Stimulated activated CD4-positive, alpha-beta T cell treated with anti-CD3 and anti-CD28 coated beads, Interleukin-1b, Interleukin-23, amount 100 ng/mL, for 4 hours (primary cell): Measurements from ENCODE around the gene TOM1.
A peak's percentile ranks its signal among the peaks of the same experiment; 100 is the strongest.

Experiments used
- DNase-seq, 2 donors: peaks; one replicate each; pipeline ENCODE4 v3.0.0-alpha.2; 2020; ENCODE audit warnings: low read depth in 2 of 2

Gene TOM1

DNA sequence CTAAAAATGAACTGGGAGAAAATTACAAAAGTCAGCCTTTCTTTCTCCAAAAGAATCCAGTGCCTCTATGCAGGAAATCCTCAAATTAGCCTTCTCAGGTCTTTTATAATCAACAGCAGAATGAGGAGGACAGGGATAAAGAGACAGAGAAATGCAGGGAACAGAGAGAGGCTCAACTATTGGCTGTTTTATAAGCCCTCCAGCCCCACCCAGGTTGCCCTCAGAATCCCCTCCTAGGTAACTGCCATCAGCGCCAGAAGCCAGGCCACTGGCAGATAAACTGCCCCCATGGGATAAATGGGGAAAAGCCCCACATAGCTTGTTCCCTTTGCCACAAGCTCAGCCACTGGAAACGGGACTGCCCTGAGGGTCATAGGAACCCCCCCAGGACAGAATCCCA lies 70.3 kb downstream of the TOM1 start:
- no peak for DNase-seq

DNA sequence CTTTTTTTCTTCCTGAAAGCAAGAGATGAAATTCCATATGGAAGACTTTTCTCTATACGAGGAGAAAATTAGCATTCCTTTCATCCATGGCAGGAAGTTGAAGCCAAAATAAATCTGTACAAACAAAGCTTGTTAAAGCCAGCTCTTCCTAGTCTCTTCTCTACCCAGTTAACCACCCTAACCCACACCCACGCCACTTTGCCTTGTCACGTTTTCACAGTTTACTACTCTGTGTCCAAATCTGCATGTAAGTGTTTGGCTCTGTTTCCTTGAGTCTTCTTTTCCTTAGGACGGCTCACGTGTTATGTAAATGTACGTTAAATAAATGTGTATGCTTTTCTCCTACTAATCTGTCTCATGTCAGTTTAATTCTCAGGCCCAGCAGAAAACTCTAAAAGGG lies 74.1 kb downstream of the TOM1 start:
- DNase-seq = no peak

DNA sequence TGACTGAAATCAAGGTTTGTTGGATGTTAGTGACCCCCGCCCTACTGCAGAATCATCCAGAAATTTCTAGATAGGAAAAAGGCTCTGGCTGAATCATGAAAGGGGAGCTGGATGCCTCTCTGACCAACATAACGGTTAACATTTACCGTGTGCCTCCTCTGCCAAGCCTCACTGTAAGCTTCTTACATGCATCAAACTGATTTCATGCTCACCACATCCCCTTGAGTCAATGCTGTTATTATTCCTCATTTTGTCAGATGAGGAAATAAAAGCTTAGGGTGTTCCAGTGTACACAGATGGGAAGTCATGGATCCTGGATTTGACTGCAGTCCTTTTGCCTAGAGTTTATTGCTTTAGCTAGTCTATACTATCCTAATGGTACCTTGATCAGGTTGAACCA lies 75.3 kb downstream of the TOM1 start:
- DNase-seq = no peak

DNA sequence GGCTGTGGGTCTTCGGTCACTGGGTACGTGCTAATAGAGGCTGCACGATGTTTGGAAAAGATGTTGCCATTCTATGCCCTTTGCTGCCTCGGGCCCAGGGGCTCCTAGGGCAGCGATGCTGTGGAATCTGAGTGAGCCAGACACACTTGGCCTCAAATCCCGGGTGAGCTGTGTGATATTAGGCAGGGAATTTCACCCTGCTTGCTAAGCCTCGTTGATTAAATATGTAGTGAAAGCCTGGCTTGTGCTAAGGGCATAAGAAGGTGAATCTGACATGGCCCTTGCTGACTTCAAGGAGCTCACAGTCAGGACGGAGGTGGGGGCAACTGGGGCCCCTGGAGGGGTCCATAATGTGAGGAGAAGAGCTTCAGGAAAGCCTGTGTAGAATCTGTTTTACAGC lies 75.8 kb downstream of the TOM1 start:
- DNase-seq = no peak

DNA sequence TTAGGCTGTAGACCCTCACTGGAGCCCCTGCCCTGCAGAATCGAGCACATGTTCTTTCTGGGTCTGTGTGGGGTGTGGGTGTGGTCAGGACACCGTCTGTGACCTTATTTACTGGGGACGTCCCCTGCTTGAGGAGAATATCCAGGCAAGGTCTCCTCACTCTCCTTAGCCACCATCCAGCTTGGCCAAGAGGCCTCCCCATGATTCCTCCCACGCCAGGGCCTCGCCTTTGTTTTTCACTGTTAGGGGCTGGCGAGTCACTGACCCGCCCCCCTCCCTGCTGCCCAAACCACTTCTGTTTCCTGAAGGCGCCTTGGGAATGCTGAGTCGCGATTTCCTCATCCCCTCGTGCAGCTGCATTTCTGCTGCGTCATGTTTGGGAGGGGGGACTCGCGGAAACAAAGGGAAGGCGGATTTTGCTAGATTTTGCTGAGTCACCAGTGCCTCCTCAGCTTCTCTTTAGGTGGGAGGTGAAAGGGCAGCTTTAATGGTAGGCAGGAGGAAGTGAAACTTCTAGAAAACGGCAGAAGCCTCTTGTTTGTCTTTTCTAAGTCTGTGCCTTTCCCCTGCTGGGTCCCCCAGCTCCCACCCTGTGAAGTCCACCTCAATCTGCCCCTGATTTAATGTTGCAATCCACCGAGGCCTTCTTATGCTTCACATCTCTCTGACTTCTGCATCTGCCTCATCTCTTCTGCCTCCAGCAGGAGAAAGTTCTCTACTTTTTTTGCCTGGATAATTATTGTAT lies 77.2 kb downstream of the TOM1 start:
- DNase-seq = peak; percentile 15 to 23

DNA sequence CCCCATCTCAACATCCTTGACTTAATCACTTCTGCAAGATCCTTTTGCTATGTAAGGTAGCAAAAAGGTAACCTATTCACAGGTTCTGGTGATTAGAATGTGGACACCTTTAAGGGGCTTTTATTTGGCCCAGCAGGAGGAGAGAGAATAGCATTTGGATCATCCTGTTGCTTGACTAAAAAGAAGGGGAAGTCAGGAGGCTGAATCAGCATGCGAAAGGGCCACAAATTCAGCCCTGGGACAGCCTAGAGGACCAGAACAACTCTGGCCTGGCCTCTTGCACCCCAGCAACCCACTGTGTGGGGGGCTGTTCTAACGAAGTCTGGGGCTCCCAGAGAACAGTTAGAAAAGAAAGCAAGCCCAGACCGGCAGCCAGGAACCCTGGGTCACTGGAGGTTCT lies 78.0 kb downstream of the TOM1 start:
- DNase-seq = no peak

DNA sequence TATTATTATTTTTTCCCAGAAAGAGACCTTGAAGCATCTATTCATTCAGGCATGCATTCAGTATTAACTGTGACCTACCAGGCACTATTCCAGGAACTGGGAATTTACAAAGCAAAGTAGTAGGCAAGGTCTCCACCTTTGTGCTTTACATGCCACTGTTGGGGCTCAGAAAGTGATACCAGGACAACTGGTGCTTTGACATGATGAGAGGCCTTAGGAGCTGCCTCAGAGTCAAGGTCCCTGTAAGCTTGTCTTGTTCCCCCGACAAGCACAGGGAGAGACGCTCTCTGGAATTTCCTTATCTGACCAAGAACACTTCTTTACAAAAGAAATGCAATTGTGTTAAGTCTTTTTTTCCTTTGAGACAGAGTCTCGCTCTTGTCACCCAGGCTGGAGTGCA lies 78.9 kb downstream of the TOM1 start:
- no peak for DNase-seq

DNA sequence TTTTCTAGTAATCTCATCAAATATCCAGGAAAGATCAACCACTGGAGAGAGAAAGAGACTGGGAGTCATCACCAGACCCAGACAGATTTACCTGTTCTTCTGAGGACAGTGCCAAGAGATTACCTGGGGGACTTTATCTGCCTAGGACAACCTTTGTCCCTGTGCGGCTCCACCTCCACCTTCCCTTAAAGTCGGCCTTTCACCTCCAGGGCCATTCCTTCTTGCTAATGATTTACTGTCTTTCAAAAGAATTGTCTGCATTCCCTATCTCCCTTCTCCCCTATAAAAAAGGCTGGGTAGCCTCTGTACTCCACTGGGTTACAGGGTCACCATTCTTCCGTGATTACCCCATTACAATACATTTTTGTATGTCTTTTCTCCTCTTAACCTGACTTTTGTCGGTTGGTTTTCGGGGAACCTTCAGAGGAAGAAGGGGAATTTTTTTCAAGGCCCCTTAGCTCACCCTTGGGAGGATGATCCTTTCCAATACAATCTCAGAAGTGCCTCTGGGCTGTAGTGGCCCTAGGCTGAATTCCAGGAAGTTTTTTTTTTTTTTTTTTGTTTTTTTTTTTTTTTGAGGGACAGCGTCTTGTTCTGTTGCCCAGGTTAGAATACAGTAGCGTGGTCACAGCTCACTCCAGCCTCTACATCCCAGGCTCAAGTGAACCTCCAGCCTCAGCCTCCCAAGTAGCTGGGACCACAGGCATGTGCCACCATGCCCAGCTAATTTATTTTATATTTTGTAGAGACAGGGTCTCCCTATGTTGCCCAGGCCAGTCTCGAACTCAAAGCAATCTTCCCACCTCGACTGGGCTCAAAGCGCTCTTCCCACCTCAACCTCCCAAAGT lies 79.7 kb downstream of the TOM1 start:
- DNase-seq = no peak

DNA sequence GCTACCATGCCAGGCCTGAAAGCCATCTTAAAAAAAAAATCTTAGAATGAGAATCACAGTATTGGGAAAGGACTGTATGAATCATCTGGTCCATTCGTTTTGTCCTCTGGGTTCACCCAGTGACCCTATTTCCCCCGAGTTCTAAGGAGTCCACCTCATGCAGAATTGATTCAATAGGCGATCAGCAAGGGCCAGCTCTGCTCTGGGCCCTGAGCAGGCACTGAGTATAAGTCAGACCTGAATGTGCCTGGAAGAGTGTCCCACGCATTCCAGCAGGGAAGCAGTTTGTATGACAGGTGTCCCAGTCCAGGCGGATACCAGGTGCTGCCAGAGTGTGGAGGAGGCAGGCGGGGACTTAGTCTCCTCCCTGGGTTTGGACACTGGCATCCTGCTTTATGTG lies 80.3 kb downstream of the TOM1 start:
- no peak for DNase-seq

DNA sequence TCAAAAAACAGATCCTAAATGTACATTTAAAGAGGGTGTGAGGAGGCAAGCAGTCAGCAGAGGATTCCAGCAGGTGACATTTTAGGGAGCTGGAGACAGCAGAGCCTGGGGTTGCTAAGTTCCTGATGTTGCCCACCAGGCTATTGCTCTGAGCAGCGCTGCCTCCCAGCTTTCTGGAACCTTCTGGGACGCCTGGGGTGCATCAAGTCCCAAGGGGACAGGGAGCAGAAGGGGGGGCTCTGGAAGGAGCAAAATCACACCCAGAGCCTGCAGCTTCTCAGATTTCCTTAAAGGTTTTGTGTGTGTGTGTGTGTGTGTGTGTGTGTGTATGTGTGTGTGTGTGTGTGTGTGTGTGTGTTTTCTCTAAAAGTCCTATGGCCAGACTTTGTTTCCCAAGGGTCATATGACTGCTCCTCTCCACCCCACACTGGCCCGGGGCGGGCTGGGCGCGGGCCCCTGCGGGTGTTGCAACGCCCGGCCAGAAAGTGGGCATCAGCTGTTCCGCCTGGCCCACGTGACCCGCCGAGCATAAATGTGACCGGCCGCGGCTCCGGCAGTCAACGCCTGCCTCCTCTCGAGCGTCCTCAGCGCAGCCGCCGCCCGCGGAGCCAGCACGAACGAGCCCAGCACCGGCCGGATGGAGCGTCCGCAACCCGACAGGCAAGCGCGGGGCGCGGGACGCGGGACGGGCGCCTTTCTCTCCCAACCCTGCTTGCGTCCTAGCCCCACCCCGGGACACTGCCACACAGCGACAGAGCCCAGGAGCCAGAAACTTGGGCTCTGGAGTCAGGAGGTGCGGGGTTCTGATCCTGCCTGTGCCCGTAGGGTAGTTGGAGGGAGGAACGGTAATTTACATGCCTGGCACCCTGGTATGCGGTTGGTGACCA lies 81.1 kb downstream of the TOM1 start, which contains the start of gene HMOX1:
TSS of gene HMOX1 (plus strand) at position 560 of the 887 bp plus-strand sequence. CDS start at position 638, 78 bp downstream.
- DNase-seq = peak in 1 of 2 donors; percentile 37

DNA sequence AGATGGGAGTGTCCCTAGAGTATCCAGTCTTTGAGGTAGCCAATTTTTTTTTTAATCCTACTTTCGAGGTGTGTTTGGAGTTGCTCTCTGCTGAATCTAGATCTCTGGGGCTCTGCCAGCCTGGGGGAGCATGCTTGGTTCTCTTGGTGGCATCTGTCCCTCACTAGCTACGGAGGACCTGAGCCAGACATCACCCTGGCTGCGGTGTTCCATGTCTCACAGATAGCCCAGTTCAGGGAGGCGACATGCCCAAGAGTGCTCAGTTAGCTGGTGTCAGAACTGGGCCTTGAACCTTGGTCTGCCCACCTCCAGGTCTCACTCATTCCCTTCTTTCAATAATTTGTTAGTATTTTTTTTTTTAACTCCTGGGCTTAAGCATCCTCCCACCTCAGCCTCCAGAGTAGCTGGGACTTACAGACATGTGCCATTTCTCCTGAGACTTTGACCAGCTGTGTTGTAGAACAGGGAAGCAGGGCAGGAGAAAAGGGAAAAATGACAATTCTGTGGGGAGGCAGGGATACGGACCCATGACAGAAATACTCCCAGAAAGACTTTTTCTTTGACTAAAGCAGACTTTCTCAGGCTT lies 81.8 kb downstream of the TOM1 start:
- no peak for DNase-seq

DNA sequence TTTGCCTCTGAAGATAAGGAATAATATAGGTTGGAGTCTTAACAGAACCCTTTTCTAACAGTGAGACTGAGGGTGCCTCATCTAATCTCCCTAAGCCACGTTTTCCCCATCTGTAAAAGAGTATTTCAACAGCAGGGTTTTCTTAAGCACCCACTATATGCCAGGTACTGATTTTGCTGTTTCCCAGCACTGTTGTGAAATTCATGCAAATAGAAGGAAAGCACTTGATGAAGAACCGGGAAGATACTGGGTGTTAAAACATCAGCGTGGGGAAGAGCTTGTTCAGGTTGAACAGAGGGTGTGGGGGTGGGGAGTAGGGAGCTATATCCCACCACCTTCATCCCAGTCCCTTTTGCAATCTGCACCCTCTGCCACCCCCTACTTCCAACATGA lies 84.0 kb downstream of the TOM1 start:
- DNase-seq = no peak

DNA sequence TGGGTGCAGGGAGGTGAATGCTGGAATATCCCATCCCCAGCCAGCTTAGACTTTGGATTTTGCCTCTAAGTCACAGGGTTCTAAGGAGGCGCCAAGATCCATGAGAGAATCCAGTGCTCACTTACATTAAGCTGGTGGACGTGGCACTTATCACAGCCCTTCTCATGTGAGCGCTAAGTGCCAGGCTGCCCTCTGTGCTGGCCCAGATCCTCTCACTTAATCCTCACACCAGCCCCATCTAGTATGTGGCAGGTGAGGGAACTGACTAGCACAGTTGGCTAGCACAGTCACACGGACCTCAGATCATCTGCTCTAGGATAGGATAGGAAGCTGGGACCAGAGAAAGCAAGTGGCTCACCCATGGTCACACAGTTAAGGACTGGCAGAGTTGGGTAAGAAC lies 84.8 kb downstream of the TOM1 start:
- DNase-seq = no peak

DNA sequence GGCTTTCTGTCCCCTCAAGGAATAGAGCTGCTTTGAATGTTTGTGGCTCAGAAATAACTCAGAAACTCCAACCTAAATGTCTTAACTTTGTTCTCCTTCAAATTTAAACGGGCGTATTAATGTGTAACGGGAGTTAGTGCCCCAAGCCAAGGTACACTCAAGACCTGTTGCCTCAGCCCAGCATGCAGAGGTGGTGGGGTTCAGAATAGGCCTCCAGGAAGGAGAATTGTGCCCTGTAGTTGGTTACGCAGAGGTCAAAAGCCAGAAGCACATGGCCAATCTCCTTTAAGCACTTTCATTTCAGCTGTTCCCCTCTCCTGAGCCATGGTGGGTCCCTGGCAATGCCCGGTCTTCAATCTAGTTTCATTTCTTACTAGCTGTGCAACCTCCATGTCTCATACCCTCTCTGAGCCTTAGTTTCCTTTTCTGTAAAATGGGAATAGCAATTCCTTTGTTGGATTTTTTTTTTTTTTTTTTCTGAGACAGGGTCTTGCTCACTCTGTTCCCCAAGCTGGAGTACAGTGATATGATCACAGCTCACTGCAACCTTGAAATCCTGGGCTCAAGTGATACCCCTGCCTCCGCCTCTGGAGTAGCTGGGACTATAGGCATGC lies 85.4 kb downstream of the TOM1 start:
- no peak for DNase-seq

DNA sequence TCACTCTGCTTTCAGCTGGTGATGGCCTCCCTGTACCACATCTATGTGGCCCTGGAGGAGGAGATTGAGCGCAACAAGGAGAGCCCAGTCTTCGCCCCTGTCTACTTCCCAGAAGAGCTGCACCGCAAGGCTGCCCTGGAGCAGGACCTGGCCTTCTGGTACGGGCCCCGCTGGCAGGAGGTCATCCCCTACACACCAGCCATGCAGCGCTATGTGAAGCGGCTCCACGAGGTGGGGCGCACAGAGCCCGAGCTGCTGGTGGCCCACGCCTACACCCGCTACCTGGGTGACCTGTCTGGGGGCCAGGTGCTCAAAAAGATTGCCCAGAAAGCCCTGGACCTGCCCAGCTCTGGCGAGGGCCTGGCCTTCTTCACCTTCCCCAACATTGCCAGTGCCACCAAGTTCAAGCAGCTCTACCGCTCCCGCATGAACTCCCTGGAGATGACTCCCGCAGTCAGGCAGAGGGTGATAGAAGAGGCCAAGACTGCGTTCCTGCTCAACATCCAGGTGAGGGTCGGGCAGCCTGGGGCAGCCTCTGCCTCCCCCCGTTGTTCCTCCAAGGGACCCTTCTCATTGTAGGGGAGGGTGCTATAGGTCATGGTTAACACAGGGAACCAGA lies 87.1 kb downstream of the TOM1 start:
- DNase-seq = no peak

DNA sequence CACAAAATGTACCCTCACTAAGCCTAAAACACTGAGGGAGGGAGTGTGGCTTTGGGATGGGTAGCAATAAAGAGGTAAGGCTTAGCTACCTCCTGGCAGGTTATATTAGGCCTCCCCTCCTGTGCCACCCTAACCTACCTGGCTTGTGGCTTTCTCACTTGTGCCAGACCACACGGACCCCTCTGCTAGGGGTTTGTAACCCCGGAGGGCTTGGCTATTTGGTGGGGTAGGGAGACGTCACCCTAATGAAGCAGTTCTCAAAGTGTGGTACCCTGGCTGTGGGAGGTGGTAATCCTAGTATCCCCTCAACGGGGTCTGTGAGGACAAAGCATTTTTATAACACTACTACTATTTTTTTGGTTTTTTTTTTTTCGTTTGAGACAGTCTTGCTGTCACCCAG lies 91.2 kb downstream of the TOM1 start:
- DNase-seq = no peak

DNA sequence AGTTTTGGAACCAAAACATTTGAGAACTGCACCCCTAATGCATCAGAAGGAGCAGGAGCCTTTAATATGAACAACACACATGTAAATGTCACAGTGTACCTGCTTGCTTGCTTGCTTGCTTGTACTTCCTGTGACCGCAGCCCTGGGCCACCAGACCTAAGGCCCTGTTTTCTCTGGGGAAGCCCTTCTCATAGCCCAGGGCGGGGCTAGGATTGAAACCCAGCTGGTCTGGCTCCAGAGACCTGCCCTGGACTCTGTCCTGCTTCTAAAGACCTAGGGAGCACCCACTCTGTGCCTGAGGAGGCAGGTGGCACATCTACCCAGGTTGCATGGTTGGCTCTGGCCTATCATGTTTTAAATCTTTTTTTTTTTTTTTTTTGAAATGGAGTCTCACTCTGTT lies 92.7 kb downstream of the TOM1 start:
- no peak for DNase-seq

DNA sequence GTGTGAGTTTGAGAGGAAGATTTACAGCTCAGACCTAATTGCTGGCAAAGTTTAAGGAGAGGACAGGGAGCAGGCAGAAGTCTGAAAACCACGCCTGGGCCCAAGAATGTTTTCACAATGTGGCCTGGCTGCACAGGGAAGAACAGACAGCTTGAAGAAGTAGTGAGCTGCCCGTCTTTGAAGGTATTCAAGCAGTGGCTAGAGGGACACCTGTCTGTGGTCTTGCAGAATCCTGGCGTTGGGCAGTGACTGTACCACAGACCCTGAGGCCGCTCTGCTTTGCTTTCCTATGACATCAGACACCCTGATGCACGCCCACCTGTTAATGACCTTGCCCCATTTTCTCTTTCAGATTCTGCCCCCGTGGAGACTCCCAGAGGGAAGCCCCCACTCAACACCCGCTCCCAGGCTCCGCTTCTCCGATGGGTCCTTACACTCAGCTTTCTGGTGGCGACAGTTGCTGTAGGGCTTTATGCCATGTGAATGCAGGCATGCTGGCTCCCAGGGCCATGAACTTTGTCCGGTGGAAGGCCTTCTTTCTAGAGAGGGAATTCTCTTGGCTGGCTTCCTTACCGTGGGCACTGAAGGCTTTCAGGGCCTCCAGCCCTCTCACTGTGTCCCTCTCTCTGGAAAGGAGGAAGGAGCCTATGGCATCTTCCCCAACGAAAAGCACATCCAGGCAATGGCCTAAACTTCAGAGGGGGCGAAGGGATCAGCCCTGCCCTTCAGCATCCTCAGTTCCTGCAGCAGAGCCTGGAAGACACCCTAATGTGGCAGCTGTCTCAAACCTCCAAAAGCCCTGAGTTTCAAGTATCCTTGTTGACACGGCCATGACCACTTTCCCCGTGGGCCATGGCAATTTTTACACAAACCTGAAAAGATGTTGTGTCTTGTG lies 93.7 kb downstream of the TOM1 start:
- no peak for DNase-seq

DNA sequence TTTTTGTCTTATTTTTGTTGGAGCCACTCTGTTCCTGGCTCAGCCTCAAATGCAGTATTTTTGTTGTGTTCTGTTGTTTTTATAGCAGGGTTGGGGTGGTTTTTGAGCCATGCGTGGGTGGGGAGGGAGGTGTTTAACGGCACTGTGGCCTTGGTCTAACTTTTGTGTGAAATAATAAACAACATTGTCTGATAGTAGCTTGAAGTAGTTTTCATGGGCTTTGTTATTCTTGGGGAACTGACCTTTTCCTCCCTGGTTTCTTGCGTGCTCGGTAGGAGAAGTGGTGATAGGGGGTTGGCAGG lies 94.3 kb downstream of the TOM1 start:
- no peak for DNase-seq
